ENCODE results near the gene LHFPL2.

DNA sequence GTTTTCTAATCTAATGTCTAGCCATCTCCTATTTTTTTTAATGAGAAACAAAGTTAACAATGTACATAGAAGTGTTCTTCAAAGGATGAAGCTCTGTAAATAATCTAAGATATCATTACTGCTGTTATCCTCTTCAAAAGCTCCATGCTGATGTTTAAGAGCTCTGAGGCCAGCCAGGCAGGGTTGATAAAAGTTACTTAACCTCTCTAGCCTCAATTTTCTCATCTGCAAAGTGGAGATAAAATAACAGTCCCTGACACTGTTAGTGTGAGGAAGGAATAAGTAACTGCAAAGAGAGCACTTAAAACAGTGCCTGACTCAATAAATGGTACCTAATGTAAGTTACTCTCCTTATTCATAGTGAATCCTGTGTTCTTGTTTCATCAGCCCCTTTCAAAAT lies 60.1 kb downstream of the LHFPL2 start:
- TF ChIP-seq, protein P1, sequence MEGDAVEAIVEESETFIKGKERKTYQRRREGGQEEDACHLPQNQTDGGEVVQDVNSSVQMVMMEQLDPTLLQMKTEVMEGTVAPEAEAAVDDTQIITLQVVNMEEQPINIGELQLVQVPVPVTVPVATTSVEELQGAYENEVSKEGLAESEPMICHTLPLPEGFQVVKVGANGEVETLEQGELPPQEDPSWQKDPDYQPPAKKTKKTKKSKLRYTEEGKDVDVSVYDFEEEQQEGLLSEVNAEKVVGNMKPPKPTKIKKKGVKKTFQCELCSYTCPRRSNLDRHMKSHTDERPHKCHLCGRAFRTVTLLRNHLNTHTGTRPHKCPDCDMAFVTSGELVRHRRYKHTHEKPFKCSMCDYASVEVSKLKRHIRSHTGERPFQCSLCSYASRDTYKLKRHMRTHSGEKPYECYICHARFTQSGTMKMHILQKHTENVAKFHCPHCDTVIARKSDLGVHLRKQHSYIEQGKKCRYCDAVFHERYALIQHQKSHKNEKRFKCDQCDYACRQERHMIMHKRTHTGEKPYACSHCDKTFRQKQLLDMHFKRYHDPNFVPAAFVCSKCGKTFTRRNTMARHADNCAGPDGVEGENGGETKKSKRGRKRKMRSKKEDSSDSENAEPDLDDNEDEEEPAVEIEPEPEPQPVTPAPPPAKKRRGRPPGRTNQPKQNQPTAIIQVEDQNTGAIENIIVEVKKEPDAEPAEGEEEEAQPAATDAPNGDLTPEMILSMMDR (IDR thresholded peaks at IDR 0.05) = no peak
- TF ChIP-seq POLR2A (IDR thresholded peaks at IDR 0.05) (no peak), EP300 (IDR thresholded peaks at IDR 0.05) (no peak)
